NCI-H1694 treated with DMSO at 0.1 percent for 48 hours (cell line): ENCODE results near the gene GLS2.
A peak's percentile ranks its signal among the peaks of the same experiment; 100 is the strongest.
"Not testable (repeated sequence)": the region's sequence is repeated elsewhere in the genome, so short reads cannot be mapped to it uniquely, and the experiment has no call there.

Experiments used
- DNase-seq: peaks from one replicate; lab custom pipeline; 2025; lab: John Stamatoyannopoulos, UW

GLS2 gene

DNA sequence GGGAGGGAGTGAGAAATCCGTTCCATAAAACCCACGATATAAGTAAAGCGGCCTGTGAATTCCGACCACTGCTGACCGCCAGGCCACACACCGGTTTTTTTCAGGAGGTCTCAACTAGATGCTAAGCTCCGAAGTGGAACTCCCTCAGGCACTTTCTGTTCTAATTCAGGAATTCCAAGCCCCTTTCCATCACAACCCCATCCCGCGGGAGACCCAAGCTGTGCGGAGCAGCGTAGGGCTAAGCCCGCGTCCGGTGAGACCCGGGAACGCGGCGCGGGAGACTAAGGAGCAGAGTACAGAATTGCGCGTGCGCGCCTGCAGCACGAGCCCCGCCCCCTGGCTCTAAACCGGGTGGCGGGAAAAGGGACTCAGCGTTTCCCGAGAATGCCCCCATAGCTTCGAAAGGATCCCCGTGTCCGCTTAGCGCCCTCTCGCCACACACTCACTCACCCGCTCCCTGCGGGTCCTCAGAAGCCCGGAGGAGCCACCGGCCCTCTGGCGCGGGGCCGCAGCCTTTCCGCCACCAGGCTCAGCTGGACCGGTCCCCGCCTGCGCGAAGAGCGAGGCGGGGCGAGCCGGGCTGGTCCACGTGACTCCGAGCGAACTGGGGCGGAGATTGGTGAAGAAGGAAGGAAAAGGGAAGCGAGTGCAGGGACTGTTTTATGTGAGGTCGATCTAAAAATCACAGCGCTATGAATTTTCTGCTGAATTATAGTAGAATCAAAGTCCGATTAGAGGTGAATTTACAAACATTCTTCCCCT, 38.9 kb downstream of the GLS2 start, which contains the start of gene TIMELESS:
Gene TIMELESS, minus strand, starts transcription at position 567 of the 762 bp plus-strand sequence. CDS start 15,256 bp downstream, outside the sequence.
- peak; percentile 77 for DNase-seq

DNA sequence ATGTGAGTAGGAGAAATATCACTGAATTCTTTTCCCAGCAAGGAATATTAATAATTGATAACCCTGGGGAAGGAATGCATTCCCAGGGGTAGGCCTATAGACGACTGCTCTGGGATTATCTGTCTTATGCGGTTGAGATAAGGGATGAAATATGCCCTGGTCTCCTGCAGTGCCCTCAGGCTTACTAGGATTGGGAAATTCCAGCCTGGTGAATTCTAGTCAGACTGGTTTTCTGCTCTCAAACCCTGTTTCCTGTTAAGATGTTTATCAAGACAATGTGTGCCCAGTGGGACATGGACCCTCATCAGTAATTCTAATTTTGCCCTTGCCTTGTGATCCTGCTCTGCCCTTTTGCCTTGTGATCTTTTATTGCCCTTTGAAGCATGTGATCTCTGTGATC, 44.8 kb downstream of the GLS2 start:
- not testable (repeated sequence) for DNase-seq

DNA sequence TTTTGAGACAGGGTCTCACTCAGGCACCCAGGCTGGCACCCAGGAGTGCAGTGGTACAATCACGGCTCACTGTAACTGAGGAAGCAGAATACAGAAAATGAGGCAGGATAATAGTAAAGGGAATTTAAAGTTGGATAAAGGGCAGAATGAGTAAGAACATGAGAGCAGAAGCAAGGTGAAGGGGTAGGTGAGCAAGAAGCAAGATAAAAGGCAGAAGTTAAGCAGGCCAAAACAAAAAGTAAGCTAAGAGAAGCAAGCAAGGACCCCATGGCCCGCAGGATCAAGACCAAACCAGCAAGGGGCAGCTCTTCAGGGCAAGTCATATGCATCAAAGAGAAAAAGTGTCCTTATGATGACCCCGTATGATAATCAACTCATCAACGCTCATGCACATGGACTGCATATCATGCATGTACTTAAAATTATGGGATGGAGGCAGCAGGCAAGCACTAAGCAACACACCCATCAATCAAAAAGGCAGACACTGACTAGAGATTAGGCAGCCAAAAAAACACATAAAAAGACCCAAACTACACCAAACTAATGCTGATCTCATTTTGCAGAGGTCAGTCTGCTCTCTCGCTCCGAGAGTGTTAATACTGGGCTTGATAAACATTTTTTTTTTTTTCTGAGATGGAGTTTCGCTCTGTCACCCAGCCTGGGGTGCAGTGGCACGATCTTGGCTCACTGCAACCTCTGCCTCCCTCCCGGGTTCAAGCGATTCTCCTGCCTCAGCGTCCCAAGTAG, 50.4 kb downstream of the GLS2 start:
- DNase-seq, result no peak

DNA sequence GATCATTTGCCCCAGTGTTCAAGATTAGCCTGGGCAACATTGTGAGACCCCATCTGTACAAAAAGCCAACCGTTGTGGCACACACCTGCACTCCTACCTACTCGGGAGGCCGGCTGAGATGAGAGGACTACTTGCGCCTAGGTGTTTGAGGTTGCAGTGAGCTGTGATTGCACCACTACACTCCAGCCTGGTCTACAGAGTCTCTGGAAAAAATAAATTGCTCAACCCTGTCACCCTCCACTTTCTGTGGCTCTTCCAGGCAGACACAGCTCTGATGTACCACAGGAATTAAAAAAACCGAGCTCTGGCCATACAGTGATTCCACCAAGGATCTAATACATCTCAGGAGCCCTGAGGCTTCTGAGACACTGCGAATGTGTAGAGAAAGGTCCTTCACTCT, 53.1 kb downstream of the GLS2 start:
- DNase-seq, result no peak

DNA sequence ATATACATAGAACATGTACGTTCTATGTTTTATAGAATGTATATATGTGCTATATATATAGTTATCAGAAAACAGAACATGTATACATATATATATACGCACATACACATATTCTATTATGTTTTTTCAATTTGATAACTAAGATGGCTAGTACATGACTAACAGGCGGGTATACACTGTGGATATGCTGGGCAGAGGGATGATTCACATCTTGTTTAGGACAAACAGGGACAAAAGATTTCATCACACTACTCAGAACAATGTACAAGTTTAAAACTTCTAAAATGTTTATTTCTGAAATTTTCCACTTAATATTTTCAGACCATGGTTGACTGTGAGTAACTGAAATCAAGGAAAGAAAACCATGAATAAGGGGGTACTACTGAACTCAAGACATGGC, 56.1 kb downstream of the GLS2 start:
- no peak for DNase-seq

DNA sequence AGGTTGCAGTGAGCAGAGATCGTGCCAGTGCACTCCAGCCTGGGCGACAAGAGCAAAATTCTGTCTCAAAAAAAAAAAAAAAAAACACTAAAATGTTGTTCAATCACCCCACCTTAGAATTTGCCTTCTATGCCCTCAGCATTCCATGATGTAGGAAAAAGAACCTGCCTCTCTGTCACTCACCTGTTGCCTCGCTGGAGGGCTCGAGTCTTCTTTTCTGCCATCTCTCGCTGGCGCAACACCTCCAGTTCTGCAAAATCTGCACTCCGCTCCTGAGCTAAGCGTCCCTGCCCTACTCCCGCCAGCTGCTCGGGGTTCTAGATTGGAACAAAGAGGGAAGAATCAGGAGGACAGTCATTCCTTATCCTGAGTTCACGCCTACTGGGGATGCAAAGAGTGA, 56.7 kb downstream of the GLS2 start:
- DNase-seq, result no peak

DNA sequence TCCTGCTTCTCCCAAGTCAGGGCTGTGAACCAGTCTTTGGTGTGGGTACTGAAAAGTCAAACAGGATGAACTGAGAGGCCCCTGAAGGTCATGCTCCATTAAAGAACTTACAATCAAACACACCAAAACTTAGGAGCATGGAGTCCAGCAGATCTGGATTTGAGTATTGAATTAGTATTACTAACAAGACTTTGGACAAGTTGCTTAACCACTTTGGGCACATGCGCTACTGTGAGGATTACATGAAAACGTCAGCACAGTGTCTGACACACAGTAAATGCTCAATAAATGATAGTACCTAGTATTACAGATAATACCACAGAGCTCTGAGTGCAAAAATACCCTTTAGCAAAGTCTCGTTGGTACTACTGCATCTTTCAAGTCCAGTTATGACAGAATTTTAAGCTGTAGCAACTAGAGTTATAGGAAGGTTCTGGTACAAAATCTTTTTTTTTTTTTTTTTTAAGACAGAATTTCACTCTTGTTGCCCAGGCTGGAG, 62.0 kb downstream of the GLS2 start:
- DNase-seq, result no peak

DNA sequence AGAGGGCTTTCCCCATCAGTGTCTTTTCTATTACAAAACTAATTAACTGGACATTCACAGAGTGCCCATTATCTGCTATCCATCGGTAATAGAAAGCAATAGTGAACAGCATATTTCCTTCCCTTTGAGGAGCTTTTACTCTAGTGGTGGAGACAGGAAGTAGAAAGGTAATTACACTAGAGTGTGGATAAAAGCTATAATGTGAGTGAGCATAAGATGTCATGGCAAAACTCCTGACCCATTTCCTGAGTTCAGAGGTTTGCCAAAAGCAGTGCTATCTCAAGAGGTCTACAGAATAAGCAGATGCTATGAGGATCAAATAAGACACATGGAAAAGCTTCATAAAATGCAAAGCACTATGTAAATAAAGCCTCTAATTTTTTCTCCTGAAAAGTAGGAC, 62.8 kb downstream of the GLS2 start:
- DNase-seq, result no peak
